Neural cell (in vitro differentiated cells): ENCODE data around the gene THAP8. TPM values are rescaled to one million over a fixed set of nuclear protein-coding genes. Genes with fewer than 3 reads are reported as not detected.

Source experiments
- H2AFZ ChIP-seq: fragments of 200-600, 300-800 bp; sonication (generic), shearing (Covaris generic); 2 replicates; pipeline ENCODE4 v1.6.0; 2014; ENCODE audit warnings: low read depth, mild to moderate bottlenecking, antibody characterized with exemption, low read length, moderate library complexity
- H3F3A ChIP-seq: fragments of 200-600 bp; shearing (Covaris generic); 2 replicates; pipeline ENCODE4 v1.6.1; 2016; ENCODE audit warnings: mild to moderate bottlenecking, moderate library complexity, mixed read lengths, antibody characterized with exemption, low read length; ENCODE audit not compliant: insufficient read depth, poor library complexity, severe bottlenecking
- H3K27ac ChIP-seq: fragments of 200-600, 300-800 bp; sonication (generic), shearing (Covaris generic); 2 replicates; pipeline ENCODE4 v1.5.1; 2014; ENCODE audit warnings: mild to moderate bottlenecking, low read length, moderate library complexity
- H3K27me3 ChIP-seq: fragments of 300-800, 200-600 bp; sonication (generic), shearing (Covaris generic); 2 replicates; pipeline ENCODE4 v1.6.0; 2014; ENCODE audit warnings: mild to moderate bottlenecking, low read depth, low read length, moderate library complexity; ENCODE audit not compliant: insufficient read depth
- H3K36me3 ChIP-seq: fragments of 300-800, 200-600 bp; sonication (generic), shearing (Covaris generic); 2 replicates; pipeline ENCODE4 v1.5.1; 2014; ENCODE audit warnings: mild to moderate bottlenecking, antibody characterized with exemption, low read length, moderate library complexity; ENCODE audit not compliant: insufficient read depth
- H3K4me2 ChIP-seq: fragments of 300-800, 200-600 bp; sonication (generic), shearing (Covaris generic); 2 replicates; pipeline ENCODE4 v1.6.0; 2014; ENCODE audit warnings: mild to moderate bottlenecking, low read length
- H3K4me3 ChIP-seq: fragments of 300-800, 200-600 bp; sonication (generic), shearing (Covaris generic); 2 replicates; pipeline ENCODE4 v1.5.1; 2014; ENCODE audit warnings: mild to moderate bottlenecking, low read length, moderate library complexity
- H3K79me2 ChIP-seq: fragments of 200-600 bp; shearing (Covaris generic); replicated peaks from 2 replicates; pipeline ENCODE4 v1.6.0; 2014; ENCODE audit warnings: mild to moderate bottlenecking, low read length, moderate library complexity; ENCODE audit not compliant: insufficient read depth
- H3K9ac ChIP-seq: fragments of 300-800, 200-600 bp; sonication (generic), shearing (Covaris generic); 2 replicates; pipeline ENCODE4 v1.6.1; 2016; ENCODE audit warnings: mild to moderate bottlenecking, low read length, mixed read lengths
- H3K9me2 ChIP-seq: fragments of 200-600 bp; shearing (Covaris generic); 2 replicates; pipeline ENCODE4 v1.6.1; 2016; ENCODE audit warnings: mild to moderate bottlenecking, low read length, mixed read lengths; ENCODE audit not compliant: insufficient read depth
- H3K9me3 ChIP-seq: fragments of 200-600, 300-800 bp; sonication (generic), shearing (Covaris generic); 2 replicates; pipeline ENCODE4 v1.6.1; 2016; ENCODE audit warnings: mild to moderate bottlenecking, mixed run types, low read length, moderate library complexity, mixed read lengths
- H4K20me1 ChIP-seq: fragments of 200-600 bp; shearing (Covaris generic); 2 replicates; pipeline ENCODE4 v1.6.1; 2016; ENCODE audit warnings: mild to moderate bottlenecking, mixed run types; ENCODE audit not compliant: insufficient read depth
- CTCF ChIP-seq: fragments of 450-650 bp; IDR thresholded peaks from 2 replicates; pipeline ENCODE4 v1.5.1; 2014; ENCODE audit warnings: antibody characterized with exemption, mild to moderate bottlenecking, moderate library complexity; ENCODE audit not compliant: poor library complexity, severe bottlenecking
- EP300 ChIP-seq: fragments of 450-650 bp; conservative IDR thresholded peaks from 2 replicates; pipeline ENCODE4 v1.6.1; 2014; ENCODE audit warnings: antibody characterized with exemption, mild to moderate bottlenecking, moderate library complexity; ENCODE audit not compliant: poor library complexity, severe bottlenecking
- EZH2 ChIP-seq: fragments of 200-600, 300-800 bp; shearing (Covaris generic), sonication (generic); IDR thresholded peaks from 2 replicates; pipeline ENCODE4 v1.6.1; 2014; ENCODE audit warnings: antibody characterized with exemption, low read length, borderline replicate concordance, mild to moderate bottlenecking; ENCODE audit not compliant: insufficient read depth, poor library complexity, severe bottlenecking
- MXI1 ChIP-seq: fragments of 450-650 bp; conservative IDR thresholded peaks from 2 replicates; pipeline ENCODE4 v1.6.1; 2014; ENCODE audit warnings: antibody characterized with exemption, mild to moderate bottlenecking; ENCODE audit not compliant: poor library complexity, severe bottlenecking
- POLR2AphosphoS5 ChIP-seq: IDR thresholded peaks from 2 replicates; pipeline ENCODE4 v1.6.1; 2012
- RAD21 ChIP-seq: fragments of 450-650 bp; conservative IDR thresholded peaks from 2 replicates; pipeline ENCODE4 v1.6.1; 2014; ENCODE audit warnings: antibody characterized with exemption, mild to moderate bottlenecking, moderate library complexity
- REST ChIP-seq: IDR thresholded peaks from 2 replicates; pipeline ENCODE4 v1.6.1; 2012; ENCODE audit warnings: borderline replicate concordance
- SMC3 ChIP-seq: fragments of 450-650 bp; conservative IDR thresholded peaks from 2 replicates; pipeline ENCODE4 v1.6.1; 2014; ENCODE audit warnings: antibody characterized with exemption, mild to moderate bottlenecking, moderate library complexity; ENCODE audit not compliant: poor library complexity
- TAF1 ChIP-seq: IDR thresholded peaks from 2 replicates; pipeline ENCODE4 v1.6.1; 2012; ENCODE audit warnings: low read depth
- polyA plus RNA-seq: library from polyadenylated mRNA; depleted of rRNA; stranded (reverse); fragments of >200 nt; gene quantifications from 2 replicates; pipeline ENCODE4 v1.2.3, GENCODE V29; 2014

Gene THAP8
- polyA plus RNA-seq, 1 donor from 2014 or later: 5.5 TPM

- H3K4me3 ChIP-seq: peak overlapping the region; percentile 67
- peak overlapping the region; percentile 34 for H2AFZ ChIP-seq
These were observed 67.2 kb downstream of the THAP8 start for GRCh38 chr19:35986664-35987570.

More at GRCh38 chr19:35986664-35987570, 67.2 kb downstream of the THAP8 start:
- Histone ChIP-seq H3K9ac (peak overlapping the region; percentile 56), H4K20me1 (no peaks in the 10 kb centered on the region), H3F3A (no peaks in the 10 kb centered on the region), H3K27me3 (peaks cover 14% of the 10 kb centered on the region), H3K27ac (no peak overlapping the region), H3K36me3 (no peaks in the 10 kb centered on the region), H3K9me3 (no peaks in the 10 kb centered on the region), H3K79me2 (no peaks in the 10 kb centered on the region), H3K9me2 (no peaks in the 10 kb centered on the region), H3K4me2 (peak overlapping the region; percentile 25)
- TF ChIP-seq EP300 (no peak), CTCF (no peak), REST (no peak), TAF1 (no peak), POLR2AphosphoS5 (no peak), RAD21 (no peak), EZH2 (no peak), MXI1 (no peak), SMC3 (no peak)
